AG04450 (cell line): Measurements from ENCODE around the gene SEMA5A. TPM values are rescaled to one million over a fixed set of nuclear protein-coding genes. Genes with fewer than 3 reads are reported as not detected.

ENCODE experiments used
- CTCF ChIA-PET: fragments of 300-600, 350-600 bp; formaldehyde crosslinking; extraction: SDS; loops from one replicate; lab custom pipeline; 2022; ENCODE audit warnings: antibody characterized with exemption, inconsistent platforms; lab: Charles Lee
- POLR2A ChIA-PET: fragments of 350-600 bp; formaldehyde crosslinking; extraction: SDS; loops from one replicate; lab custom pipeline; 2021; ENCODE audit warnings: antibody characterized with exemption, inconsistent platforms; lab: Yijun Ruan, JAX
- DNase-seq: peaks from one replicate; pipeline ENCODE4 v3.0.0-alpha.2; 2011; ENCODE audit warnings: low read depth, low spot score
- H3K27ac ChIP-seq: one replicate; pipeline ENCODE4 v1.5.1; 2012; ENCODE audit warnings: low read depth, low read length, control low read depth
- H3K27me3 ChIP-seq: one replicate; pipeline ENCODE4 v1.6.0; 2012; ENCODE audit warnings: low read length; ENCODE audit not compliant: control insufficient read depth, insufficient read depth
- H3K4me3 ChIP-seq: 2 replicates; pipeline ENCODE4 v1.5.1; 2011; ENCODE audit warnings: mild to moderate bottlenecking, low read depth, low read length, control low read depth
- H3K9me3 ChIP-seq: 2 replicates; pipeline ENCODE4 v1.5.1; 2012; ENCODE audit warnings: low read length; ENCODE audit not compliant: control insufficient read depth, insufficient read depth
- polyA plus RNA-seq: library from polyadenylated mRNA; depleted of rRNA; stranded (reverse); fragments of >200 nt; gene quantifications from 2 replicates; pipeline ENCODE4 v1.2.3, GENCODE V29; 2011
- TF ChIP-seq, protein P1 (sequence below): IDR thresholded peaks from 2 replicates; pipeline ENCODE4 v1.5.1; 2011; ENCODE audit warnings: low read depth, low read length, control low read depth, inconsistent platforms

Gene SEMA5A
- polyA plus RNA-seq, 1 experiment = 31.8 TPM

DNA sequence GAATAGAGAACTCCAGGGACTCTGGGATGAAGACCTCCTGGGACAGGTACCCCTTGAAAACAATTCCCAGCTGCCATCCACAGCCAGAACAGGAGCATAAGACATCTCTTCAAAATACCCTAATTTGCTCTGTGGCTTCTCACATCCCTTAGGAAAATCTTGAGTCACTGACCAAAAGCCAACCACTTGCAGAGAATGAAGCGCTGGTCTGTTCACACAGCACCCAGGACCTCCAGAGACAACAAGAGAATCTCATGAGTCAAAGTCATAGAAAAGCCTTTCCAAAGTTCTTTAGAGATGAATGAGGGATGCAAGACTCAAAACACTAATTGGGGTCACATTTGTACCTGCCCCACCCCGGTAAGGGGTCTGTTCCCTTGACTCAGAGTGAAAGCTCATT is 210.6 kb downstream of the SEMA5A start:
- Histone ChIP-seq H3K27me3 (no peaks in the 10 kb centered on the region), H3K9me3 (no peaks in the 10 kb centered on the region), H3K27ac (no peak overlapping the region), H3K4me3 (no peak overlapping the region)
- TF ChIP-seq, protein P1, sequence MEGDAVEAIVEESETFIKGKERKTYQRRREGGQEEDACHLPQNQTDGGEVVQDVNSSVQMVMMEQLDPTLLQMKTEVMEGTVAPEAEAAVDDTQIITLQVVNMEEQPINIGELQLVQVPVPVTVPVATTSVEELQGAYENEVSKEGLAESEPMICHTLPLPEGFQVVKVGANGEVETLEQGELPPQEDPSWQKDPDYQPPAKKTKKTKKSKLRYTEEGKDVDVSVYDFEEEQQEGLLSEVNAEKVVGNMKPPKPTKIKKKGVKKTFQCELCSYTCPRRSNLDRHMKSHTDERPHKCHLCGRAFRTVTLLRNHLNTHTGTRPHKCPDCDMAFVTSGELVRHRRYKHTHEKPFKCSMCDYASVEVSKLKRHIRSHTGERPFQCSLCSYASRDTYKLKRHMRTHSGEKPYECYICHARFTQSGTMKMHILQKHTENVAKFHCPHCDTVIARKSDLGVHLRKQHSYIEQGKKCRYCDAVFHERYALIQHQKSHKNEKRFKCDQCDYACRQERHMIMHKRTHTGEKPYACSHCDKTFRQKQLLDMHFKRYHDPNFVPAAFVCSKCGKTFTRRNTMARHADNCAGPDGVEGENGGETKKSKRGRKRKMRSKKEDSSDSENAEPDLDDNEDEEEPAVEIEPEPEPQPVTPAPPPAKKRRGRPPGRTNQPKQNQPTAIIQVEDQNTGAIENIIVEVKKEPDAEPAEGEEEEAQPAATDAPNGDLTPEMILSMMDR = no peak
- POLR2A ChIA-PET = no interaction called here
- no peak for DNase-seq
- CTCF ChIA-PET = no interaction called here

DNA sequence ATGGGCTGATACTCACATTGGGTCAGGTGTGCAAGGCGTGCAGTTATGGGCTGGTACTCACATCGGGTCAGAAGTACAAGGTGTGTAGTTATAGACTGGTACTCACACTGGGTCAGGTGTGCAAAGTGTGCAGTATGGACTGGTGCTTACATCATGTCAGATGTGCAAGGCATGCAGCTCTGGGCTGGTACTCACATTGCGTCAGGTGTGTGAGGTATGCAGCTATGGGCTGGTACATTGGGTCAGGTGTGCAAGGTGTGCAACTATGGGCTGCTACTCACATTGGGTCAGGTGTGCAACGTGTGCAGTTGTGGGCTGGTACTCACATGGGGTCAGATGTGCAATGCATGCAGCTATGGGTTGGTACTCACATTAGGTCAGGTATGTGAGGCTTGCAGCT is 213.8 kb downstream of the SEMA5A start:
- Histone ChIP-seq H3K4me3 (no peak overlapping the region), H3K27ac (no peak overlapping the region), H3K27me3 (no peaks in the 10 kb centered on the region), H3K9me3 (no peaks in the 10 kb centered on the region)
- ChIA-PET CTCF (no interaction called here), POLR2A (no interaction called here)
- TF ChIP-seq, protein P1 = no peak
- DNase-seq = no peak

DNA sequence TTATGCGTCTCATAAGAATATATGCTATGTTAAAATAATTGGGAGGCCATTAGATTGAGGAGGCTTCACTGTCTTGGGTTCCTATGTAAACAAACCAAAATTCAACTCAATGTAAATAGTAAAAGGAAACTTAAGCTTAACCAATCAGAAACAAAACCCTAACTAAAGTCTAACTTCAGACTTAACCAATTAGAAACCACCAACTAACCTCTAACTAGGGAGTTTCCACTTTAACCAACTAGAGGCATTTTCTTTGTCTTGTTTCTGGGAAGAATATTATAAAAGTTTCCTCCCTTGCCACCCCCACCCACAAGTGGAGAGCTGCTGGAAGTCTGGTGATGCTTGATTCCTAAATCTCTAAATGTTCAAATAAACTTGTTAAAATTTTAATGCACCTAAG is 214.5 kb downstream of the SEMA5A start:
- ChIA-PET POLR2A (no interaction called here), CTCF (no interaction called here)
- TF ChIP-seq, protein P1 = no peak
- H3K27ac ChIP-seq = no peak overlapping the region
- no peaks in the 10 kb centered on the region for H3K27me3 ChIP-seq
- H3K9me3 ChIP-seq = no peaks in the 10 kb centered on the region
- H3K4me3 ChIP-seq = no peak overlapping the region
- DNase-seq = no peak

DNA sequence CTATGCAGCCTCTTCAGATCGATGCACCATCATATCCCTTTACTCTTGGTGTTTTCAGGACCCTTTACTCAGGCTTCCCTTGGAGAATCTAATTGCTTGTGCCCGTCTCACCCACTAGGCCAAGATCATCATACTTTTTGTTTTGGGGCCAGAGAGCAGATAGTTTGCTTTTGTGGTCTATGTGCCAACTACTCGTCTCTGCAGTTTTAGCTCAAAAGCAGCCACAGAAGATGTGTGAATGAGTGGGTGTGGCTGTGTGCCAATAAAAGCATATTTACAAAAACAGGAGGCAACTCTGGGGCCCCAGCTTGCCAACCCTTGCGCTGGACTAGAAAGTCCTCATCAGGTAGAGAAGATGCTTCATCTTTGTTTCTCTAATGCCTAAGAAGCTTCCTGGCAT is 216.8 kb downstream of the SEMA5A start:
- ChIA-PET POLR2A (no interaction called here), CTCF (no interaction called here)
- Histone ChIP-seq H3K9me3 (no peaks in the 10 kb centered on the region), H3K27ac (no peak overlapping the region), H3K4me3 (no peak overlapping the region), H3K27me3 (no peaks in the 10 kb centered on the region)
- TF ChIP-seq, protein P1 = no peak
- no peak for DNase-seq

DNA sequence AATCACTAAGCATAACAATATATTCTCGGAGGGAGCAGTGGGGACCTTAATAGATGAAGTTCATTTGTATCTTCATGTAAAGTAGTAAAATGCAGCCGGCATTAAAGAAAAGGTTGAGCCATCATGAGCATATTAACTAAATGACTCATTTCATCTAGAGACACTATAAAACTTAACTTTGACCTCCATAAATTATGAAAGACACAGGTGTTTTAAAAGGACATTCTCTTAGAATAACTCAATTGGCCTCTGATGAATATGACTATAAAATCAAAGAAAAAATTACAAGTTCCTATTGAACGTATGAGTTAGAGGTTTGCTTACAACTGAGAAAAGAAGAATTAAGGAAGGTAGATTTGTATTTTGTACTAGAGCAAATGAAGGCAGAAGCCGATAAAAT is 220.3 kb downstream of the SEMA5A start:
- POLR2A ChIA-PET = no interaction called here
- no peak for DNase-seq
- Histone ChIP-seq H3K27me3 (no peaks in the 10 kb centered on the region), H3K9me3 (no peaks in the 10 kb centered on the region), H3K27ac (no peak overlapping the region), H3K4me3 (no peak overlapping the region)
- TF ChIP-seq, protein P1 = no peak
- CTCF ChIA-PET = no interaction called here
